Thoracic aorta (tissue), 2 donors: Measurements from ENCODE around the gene STIM1. TPM values are rescaled to one million over a fixed set of nuclear protein-coding genes. Genes with fewer than 3 reads are reported as not detected.

Source experiments
- ATAC-seq: fragments of 150-250 bp; one replicate; pipeline ENCODE4 v1.8.0; 2017; ENCODE audit warnings: low read depth; ENCODE audit not compliant: insufficient number of reproducible peaks, low FRiP score
- DNase-seq: peaks from one replicate; pipeline ENCODE4 v3.0.0-alpha.2; 2020; ENCODE audit warnings: low spot score
- H3K27ac ChIP-seq, 2 donors: fragments of 200-600 bp; sonication (generic); 1 replicate in 1 of 2; 2 replicates in 1 of 2; pipeline ENCODE4 v1.5.1; 2016; ENCODE audit warnings: mild to moderate bottlenecking in 2 of 2, moderate library complexity in 2 of 2
- H3K27me3 ChIP-seq: fragments of 200-600 bp; sonication (generic); replicated peaks from 2 replicates; pipeline ENCODE4 v1.6.0; 2016; ENCODE audit warnings: mild to moderate bottlenecking; ENCODE audit not compliant: insufficient read depth
- H3K36me3 ChIP-seq: fragments of 200-600 bp; sonication (generic); one replicate; pipeline ENCODE4 v1.5.1; 2016
- H3K4me1 ChIP-seq, 2 donors: fragments of 200-600 bp; sonication (generic); 1 replicate in 1 of 2; 2 replicates in 1 of 2; pipeline versions ENCODE4 v1.5.1 to v1.6.0; 2016; ENCODE audit warnings: low read depth in 2 of 2, mild to moderate bottlenecking in 1 of 2; ENCODE audit not compliant: control insufficient read depth in 1 of 2
- H3K4me3 ChIP-seq: fragments of 200-600 bp; sonication (generic); 2 replicates; pipeline ENCODE4 v1.5.1; 2016; ENCODE audit warnings: mild to moderate bottlenecking
- H3K9me3 ChIP-seq: fragments of 200-600 bp; sonication (generic); 2 replicates; pipeline ENCODE4 v1.5.1; 2016
- total RNA-seq, 2 donors: library from RNA; depleted of rRNA; stranded (reverse); fragments of >200 nt; gene quantifications; one replicate each; pipeline versions ENCODE4 v1.1.0 to v1.2.3, GENCODE V29; 2016
- TF ChIP-seq, protein P1 (sequence below): fragments of 200-600 bp; sonication (generic); IDR thresholded peaks from one replicate; pipeline ENCODE4 v1.5.1; 2019; ENCODE audit warnings: antibody characterized with exemption

The STIM1 gene
- total RNA-seq, 2 donors from 2014 or later = 53.8 to 63.0 TPM

DNA sequence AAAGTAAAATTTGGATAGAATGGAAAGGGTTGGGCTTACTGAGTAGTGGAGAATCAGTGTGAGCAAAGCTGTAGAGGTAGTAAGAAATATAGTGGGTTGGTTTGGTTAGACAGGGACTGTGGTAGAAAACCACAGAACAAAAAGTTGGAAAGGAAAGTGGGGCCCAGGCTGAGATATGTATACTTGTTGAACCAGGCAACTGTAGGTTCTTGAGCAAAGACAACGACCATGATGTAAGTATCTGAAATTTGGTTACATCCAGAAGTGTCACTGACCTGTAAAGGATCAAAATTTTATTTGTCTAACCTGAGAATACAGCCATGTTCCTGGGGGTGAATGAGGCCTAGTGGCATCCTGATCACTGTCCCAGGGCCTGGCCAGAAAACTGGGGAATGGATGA lies 114.1 kb downstream of the STIM1 start:
- ATAC-seq = no peak
- H3K27me3 ChIP-seq = no peaks in the 10 kb centered on the region
- H3K27ac ChIP-seq = no peak overlapping the region
- no peaks in the 10 kb centered on the region for H3K4me1 ChIP-seq
- H3K9me3 ChIP-seq = no peaks in the 10 kb centered on the region
- no peak for DNase-seq
- H3K36me3 ChIP-seq = no peaks in the 10 kb centered on the region
- H3K4me3 ChIP-seq = no peak overlapping the region
- TF ChIP-seq, protein P1, sequence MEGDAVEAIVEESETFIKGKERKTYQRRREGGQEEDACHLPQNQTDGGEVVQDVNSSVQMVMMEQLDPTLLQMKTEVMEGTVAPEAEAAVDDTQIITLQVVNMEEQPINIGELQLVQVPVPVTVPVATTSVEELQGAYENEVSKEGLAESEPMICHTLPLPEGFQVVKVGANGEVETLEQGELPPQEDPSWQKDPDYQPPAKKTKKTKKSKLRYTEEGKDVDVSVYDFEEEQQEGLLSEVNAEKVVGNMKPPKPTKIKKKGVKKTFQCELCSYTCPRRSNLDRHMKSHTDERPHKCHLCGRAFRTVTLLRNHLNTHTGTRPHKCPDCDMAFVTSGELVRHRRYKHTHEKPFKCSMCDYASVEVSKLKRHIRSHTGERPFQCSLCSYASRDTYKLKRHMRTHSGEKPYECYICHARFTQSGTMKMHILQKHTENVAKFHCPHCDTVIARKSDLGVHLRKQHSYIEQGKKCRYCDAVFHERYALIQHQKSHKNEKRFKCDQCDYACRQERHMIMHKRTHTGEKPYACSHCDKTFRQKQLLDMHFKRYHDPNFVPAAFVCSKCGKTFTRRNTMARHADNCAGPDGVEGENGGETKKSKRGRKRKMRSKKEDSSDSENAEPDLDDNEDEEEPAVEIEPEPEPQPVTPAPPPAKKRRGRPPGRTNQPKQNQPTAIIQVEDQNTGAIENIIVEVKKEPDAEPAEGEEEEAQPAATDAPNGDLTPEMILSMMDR = no peak

DNA sequence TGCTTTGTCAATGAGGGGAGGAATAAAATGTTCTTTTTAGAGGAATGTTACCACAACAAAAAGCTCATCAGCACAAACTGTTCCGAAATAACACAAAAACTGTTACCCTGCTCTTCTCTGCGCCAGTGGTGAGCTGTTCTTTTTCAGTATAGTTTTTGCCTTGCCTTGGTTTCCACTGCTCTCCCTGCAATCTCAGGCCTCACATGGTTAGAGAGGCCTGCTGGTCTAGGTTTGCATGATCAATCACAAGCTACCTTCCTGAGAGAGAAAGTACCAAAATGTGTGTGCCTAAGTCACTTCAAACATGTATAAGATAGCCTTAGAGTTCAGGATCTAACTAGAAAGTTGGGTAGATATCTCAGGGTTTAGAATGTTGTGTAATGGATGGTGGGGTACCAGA lies 114.6 kb downstream of the STIM1 start:
- H3K27me3 ChIP-seq = no peaks in the 10 kb centered on the region
- no peaks in the 10 kb centered on the region for H3K36me3 ChIP-seq
- no peak overlapping the region for H3K27ac ChIP-seq
- H3K4me1 ChIP-seq = no peaks in the 10 kb centered on the region
- no peak for ATAC-seq
- no peak overlapping the region for H3K4me3 ChIP-seq
- no peaks in the 10 kb centered on the region for H3K9me3 ChIP-seq
- TF ChIP-seq, protein P1 = no peak
- no peak for DNase-seq

- Histone ChIP-seq H3K27ac (no peak overlapping the region), H3K27me3 (no peaks in the 10 kb centered on the region), H3K9me3 (no peaks in the 10 kb centered on the region), H3K4me3 (no peak overlapping the region), H3K36me3 (no peaks in the 10 kb centered on the region), H3K4me1 (no peaks in the 10 kb centered on the region)
- DNase-seq (no peak), ATAC-seq (no peak)
- TF ChIP-seq, protein P1 = no peak
Measured at GRCh38 chr11:3971756-3972404, 116.4 kb downstream of the STIM1 start.

GRCh38 chr11:3972431-3972830 lies 117.0 kb downstream of the STIM1 start:
- H3K4me3 ChIP-seq = no peak overlapping the region
- H3K9me3 ChIP-seq = no peaks in the 10 kb centered on the region
- TF ChIP-seq, protein P1 = no peak
- no peak for ATAC-seq
- DNase-seq = no peak
- H3K27ac ChIP-seq = no peak overlapping the region
- no peaks in the 10 kb centered on the region for H3K4me1 ChIP-seq
- H3K27me3 ChIP-seq = no peaks in the 10 kb centered on the region
- no peaks in the 10 kb centered on the region for H3K36me3 ChIP-seq

GRCh38 chr11:3977078-3977477 lies 121.6 kb downstream of the STIM1 start:
- no peak for ATAC-seq
- TF ChIP-seq, protein P1 = no peak
- no peaks in the 10 kb centered on the region for H3K9me3 ChIP-seq

More at GRCh38 chr11:3977078-3977477, 121.6 kb downstream of the STIM1 start:
- Histone ChIP-seq H3K27ac (no peak overlapping the region), H3K36me3 (no peaks in the 10 kb centered on the region), H3K4me1 (peaks cover 0 to 9% of the 10 kb centered on the region in 2 donors), H3K4me3 (no peak overlapping the region), H3K27me3 (no peaks in the 10 kb centered on the region)
- no peak for DNase-seq
